Subcutaneous adipose tissue (tissue), 4 donors: ENCODE results near the gene TEX13D. TPM values are rescaled to one million over a fixed set of nuclear protein-coding genes. Genes with fewer than 3 reads are reported as not detected.

Experiments used
- CTCF ChIP-seq: fragments of 450-650 bp; IDR thresholded peaks from one replicate; pipeline ENCODE4 v1.5.1; 2016; ENCODE audit warnings: low read depth, mild to moderate bottlenecking, control low read depth, antibody characterized with exemption, moderate library complexity
- total RNA-seq, 4 donors: library from RNA; depleted of rRNA; stranded (reverse); fragments of >200 nt; gene quantifications; one replicate each; pipeline ENCODE4 v1.1.0, GENCODE V29; 2016

TEX13D gene
- total RNA-seq, 4 donors from 2014 or later = not detected

GRCh38 chrX:124333862-124334261 lies 1.4 kb downstream of the TEX13D start:
- no peak for TF ChIP-seq CTCF

- no peak for TF ChIP-seq CTCF
Measured at GRCh38 chrX:124335598-124335997, 3.1 kb downstream of the TEX13D start.

GRCh38 chrX:124337916-124338315 lies 5.5 kb downstream of the TEX13D start:
- TF ChIP-seq CTCF = no peak

GRCh38 chrX:124338733-124339514 lies 6.5 kb downstream of the TEX13D start:
- TF ChIP-seq CTCF = no peak

GRCh38 chrX:124341396-124342132 lies 9.1 kb downstream of the TEX13D start:
- no peak for TF ChIP-seq CTCF

GRCh38 chrX:124342174-124342867 lies 9.9 kb downstream of the TEX13D start:
- no peak for TF ChIP-seq CTCF

- no peak for TF ChIP-seq CTCF
Measured at GRCh38 chrX:124343016-124343415, 10.6 kb downstream of the TEX13D start.
